GM12865 (cell line): ENCODE measurements around the gene MTMR2.

Experiments used
- DNase-seq: peaks from one replicate; pipeline ENCODE4 v3.0.0; 2010; ENCODE audit warnings: low read depth
- H3K4me3 ChIP-seq: 2 replicates; pipeline ENCODE4 v1.5.1; 2011; ENCODE audit warnings: mild to moderate bottlenecking, low read depth, low read length, control low read depth
- CTCF ChIP-seq: IDR thresholded peaks from 2 replicates; pipeline ENCODE4 v1.5.1; 2011; ENCODE audit warnings: low read length, control low read depth, low read depth, inconsistent platforms; ENCODE audit not compliant: insufficient read depth; ENCODE audit errors: missing control alignments

The MTMR2 gene

DNA sequence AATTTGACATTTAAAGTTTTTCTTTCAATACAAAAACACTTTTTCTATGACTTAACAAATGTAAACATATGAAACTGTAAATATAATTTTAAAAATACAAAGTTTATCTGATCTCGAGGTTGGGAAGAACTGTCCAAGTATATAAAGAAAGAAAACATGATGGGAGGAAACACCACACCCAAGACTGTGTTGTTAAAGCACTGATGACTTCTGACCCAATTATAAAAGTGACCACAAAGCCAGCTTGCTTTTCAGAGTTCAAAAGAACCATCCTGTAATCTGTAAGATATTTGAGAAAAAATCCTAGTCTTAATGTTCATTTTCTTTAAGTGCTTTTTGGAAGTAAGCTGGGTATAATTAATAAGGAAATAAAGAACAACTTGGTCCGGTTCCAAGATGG lies 118.0 kb downstream of the MTMR2 start:
- DNase-seq, result no peak
- TF ChIP-seq CTCF, result no peak
- H3K4me3 ChIP-seq, result no peak overlapping the region

GRCh38 chr11:95803973-95804372 lies 119.9 kb downstream of the MTMR2 start:
- H3K4me3 ChIP-seq, result no peak overlapping the region
- no peak for DNase-seq
- TF ChIP-seq CTCF, result no peak

DNA sequence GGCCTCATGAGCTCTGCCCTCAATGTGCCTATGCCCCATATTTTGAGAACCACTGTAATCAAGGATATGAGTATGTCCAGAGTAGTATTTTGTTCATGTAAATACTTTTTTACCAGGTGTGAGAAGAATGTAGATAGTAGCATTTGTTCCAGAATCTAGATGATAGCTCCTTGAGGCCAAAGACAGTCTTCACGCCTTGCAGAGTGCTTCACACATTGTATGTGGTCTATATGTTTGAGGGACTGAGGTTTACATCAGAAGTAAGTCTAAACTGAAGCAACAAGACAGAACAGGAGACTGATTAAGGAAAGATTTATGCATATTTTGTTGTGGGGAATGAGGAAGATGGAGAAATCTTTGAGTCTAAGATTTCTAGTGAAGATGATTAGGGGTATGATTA lies 121.1 kb downstream of the MTMR2 start:
- TF ChIP-seq CTCF, result no peak
- H3K4me3 ChIP-seq, result no peak overlapping the region
- DNase-seq, result no peak

DNA sequence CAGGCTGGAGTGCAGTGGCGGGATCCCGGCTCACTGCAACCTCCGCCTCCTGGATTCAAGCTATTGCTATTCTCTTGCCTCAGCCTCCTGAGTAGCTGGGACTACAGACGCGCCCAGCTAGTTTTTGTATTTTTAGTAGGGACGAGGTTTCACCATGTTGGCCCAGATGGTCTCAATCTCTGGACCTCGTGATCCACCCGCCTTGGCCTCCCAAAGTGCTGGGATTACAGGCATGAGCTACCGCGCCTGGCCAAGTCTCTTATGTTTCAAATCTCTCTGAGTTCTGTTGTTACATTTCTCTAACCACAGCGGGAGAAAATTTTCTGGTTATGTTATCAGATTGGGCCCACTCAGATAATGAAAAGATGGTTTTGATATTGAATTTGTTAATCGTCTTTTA lies 123.5 kb downstream of the MTMR2 start:
- DNase-seq, result no peak
- no peak overlapping the region for H3K4me3 ChIP-seq
- TF ChIP-seq CTCF, result no peak

GRCh38 chr11:95799546-95799945 lies 124.4 kb downstream of the MTMR2 start:
- no peak overlapping the region for H3K4me3 ChIP-seq
- no peak for TF ChIP-seq CTCF
- DNase-seq, result no peak

- DNase-seq, result no peak
- TF ChIP-seq CTCF, result no peak
- no peak overlapping the region for H3K4me3 ChIP-seq
Observed at GRCh38 chr11:95796501-95796900, 127.4 kb downstream of the MTMR2 start.

DNA sequence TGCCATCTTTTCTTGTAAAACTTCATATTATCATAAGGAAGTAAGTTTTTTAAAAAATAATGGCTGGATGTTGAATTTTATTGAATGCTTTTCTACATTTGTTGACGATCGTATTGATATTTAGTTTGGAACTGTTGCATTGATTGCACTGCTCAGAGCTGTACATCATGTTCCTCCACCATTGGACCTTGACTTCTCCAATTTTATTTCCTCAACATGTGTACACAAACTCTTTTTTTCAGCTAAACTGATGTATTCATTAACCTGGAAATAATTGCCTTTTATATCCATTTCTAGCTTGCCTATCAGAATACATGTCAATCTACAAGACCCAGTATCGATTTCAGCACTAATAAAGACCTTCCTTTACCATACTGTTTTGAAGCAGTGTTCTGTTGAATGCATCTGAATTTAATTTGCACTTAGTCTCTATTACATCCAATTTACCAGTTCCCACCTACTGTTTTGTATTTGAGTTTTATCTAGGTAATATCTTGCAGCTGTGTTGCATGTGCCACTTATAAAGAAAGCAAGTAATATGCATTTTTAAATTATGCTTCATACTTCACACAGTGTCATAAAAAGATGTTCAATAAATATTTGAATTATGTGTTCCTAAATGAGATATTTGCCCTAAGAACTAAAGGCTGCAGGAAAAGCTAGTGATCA lies 128.1 kb downstream of the MTMR2 start:
- H3K4me3 ChIP-seq, result no peak overlapping the region
- no peak for TF ChIP-seq CTCF
- no peak for DNase-seq
